Forelimb muscle (tissue), 1 donor: Measurements from ENCODE around the gene CACNB4. TPM values are rescaled to one million over a fixed set of nuclear protein-coding genes. Genes with fewer than 3 reads are reported as not detected.

ENCODE experiments used
- DNase-seq: peaks from one replicate; pipeline ENCODE4 v3.0.0-alpha.2; 2013; ENCODE audit warnings: low read depth
- polyA plus RNA-seq: library from polyadenylated mRNA; unstranded; fragments of 120-200 nt; gene quantifications from one replicate; pipeline ENCODE4 v1.2.1, GENCODE V29; 2013; ENCODE audit not compliant: insufficient read length

The CACNB4 gene
- polyA plus RNA-seq, 1 donor: 3.9 TPM

- no peak for DNase-seq
Measured at GRCh38 chr2:151855111-151855510, 243.7 kb downstream of the CACNB4 start.

GRCh38 chr2:151853070-151853758, 245.6 kb downstream of the CACNB4 start:
- no peak for DNase-seq

- no peak for DNase-seq
Measured at GRCh38 chr2:151852260-151853069, 246.4 kb downstream of the CACNB4 start.

GRCh38 chr2:151851761-151852160, 247.1 kb downstream of the CACNB4 start:
- DNase-seq: no peak

GRCh38 chr2:151849413-151850010, 249.3 kb downstream of the CACNB4 start:
- no peak for DNase-seq

- no peak for DNase-seq
Measured at GRCh38 chr2:151845884-151846283, 253.0 kb downstream of the CACNB4 start.

GRCh38 chr2:151845481-151845880, 253.4 kb downstream of the CACNB4 start:
- no peak for DNase-seq

- no peak for DNase-seq
Measured at GRCh38 chr2:151844211-151844896, 254.5 kb downstream of the CACNB4 start.

- no peak for DNase-seq
Measured at GRCh38 chr2:151843691-151844061, 255.2 kb downstream of the CACNB4 start.

GRCh38 chr2:151842830-151843690, 255.8 kb downstream of the CACNB4 start:
- DNase-seq: no peak

- DNase-seq: no peak
Measured at GRCh38 chr2:151841047-151841424, 257.8 kb downstream of the CACNB4 start.

GRCh38 chr2:151840216-151841046, 258.4 kb downstream of the CACNB4 start:
- DNase-seq: no peak

- no peak for DNase-seq
Measured at GRCh38 chr2:151837926-151838325, 260.9 kb downstream of the CACNB4 start.

GRCh38 chr2:151833984-151834383, 264.9 kb downstream of the CACNB4 start:
- DNase-seq: no peak

- no peak for DNase-seq
Measured at GRCh38 chr2:151830961-151831360, 267.9 kb downstream of the CACNB4 start.

- DNase-seq: no peak
Measured at GRCh38 chr2:151828890-151829324, 269.9 kb downstream of the CACNB4 start.

GRCh38 chr2:151828143-151828889, 270.5 kb downstream of the CACNB4 start, which contains the start of gene ARL5A:
Gene ARL5A (minus strand): TSS chr2:151828421. CDS start chr2:151828176, 245 bp downstream.
- peak; percentile 86 for DNase-seq

GRCh38 chr2:151827564-151828142, 271.2 kb downstream of the CACNB4 start:
- DNase-seq: no peak

- no peak for DNase-seq
Measured at GRCh38 chr2:151826737-151827157, 272.1 kb downstream of the CACNB4 start.
